NCI-H1105 (cell line): ENCODE measurements around the gene PCDH17.

ENCODE experiments used
- DNase-seq: peaks from one replicate; lab custom pipeline; 2025; lab: John Stamatoyannopoulos, UW

PCDH17 gene

GRCh38 chr13:57634839-57635165 lies 3.3 kb downstream of the PCDH17 start:
- no peak for DNase-seq

DNA sequence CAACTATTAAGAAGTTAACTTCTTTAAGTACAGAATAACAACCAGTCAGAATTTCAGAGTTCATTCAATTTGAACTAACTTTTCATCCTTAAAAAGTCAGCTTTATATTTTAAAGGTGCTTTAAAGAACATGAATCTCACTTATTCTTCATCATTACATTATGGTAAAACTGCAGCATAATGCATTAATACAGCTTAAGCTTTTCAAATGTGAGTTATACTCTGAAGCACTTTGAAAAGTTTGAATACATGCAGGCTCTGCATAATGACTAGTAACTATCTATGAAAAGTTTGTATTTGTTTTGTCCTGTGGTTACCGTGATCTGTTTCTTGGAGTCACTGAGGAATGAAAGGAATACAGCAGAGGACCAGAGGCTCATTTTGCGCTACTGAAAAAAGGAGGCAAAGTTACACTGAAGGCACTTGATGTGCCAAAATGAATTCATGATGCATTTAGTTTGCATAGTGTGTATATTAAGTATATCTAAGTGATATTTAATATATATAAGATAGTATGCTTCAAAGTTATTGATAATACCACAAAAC lies 4.1 kb downstream of the PCDH17 start:
- no peak for DNase-seq

DNA sequence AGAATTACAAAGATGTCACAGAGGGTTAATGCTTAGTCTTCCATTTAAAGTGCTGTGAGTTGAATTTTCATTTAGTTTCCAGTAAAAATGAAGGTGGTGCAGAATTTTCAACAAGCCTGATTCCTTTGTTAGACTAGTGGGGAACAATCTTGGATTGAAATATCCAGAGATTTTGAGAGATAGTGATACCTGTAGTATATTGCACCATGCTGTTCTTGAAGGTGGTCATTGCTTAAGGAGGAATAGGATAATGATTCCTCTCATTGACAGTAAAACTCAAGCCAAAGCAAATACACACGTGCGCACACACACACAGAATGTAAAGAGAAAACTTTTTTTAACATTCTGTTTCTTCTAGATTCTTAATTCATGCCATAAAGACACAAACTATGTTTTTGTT lies 5.3 kb downstream of the PCDH17 start:
- no peak for DNase-seq

DNA sequence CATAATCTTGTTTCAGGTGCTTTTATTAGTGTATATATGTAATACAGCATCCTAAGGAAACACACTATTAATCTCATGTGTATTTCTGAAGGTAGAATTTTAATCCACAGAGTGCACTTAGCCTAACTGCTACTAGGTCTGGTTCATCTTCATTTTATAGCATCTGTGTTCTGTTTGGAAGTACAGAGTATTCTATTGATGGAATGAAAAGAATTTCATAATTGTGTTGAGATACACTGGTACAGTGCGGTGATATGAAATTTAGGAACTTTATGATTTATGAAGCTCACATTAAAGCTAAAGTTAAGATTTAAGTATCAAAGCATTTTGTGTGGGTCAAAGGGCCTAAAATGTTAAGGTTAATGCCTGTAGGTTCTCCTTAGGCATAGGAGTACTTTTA lies 6.0 kb downstream of the PCDH17 start:
- DNase-seq: no peak

- no peak for DNase-seq
These were observed 6.8 kb downstream of the PCDH17 start for GRCh38 chr13:57638186-57638890.

DNA sequence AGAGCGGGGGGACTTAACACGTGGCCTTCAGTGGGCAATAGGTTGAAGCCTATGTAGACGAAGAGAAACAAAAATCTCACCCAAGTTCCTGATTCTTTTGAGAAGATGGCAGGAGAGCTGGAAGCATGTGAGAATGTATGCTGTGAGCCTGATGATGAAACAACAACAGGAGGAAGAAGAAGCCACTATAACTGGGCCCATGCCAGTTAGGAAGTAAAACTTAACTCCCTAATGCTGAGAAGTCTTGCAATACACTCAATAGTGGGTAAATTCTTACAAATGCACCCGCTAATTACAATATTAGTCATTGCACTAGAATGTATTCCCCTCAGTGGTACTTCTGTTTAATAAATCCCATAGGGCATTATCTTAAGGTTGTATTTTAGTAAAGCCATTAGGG lies 9.1 kb downstream of the PCDH17 start:
- no peak for DNase-seq

- DNase-seq: no peak
These were observed 9.5 kb downstream of the PCDH17 start for GRCh38 chr13:57641051-57641450.

DNA sequence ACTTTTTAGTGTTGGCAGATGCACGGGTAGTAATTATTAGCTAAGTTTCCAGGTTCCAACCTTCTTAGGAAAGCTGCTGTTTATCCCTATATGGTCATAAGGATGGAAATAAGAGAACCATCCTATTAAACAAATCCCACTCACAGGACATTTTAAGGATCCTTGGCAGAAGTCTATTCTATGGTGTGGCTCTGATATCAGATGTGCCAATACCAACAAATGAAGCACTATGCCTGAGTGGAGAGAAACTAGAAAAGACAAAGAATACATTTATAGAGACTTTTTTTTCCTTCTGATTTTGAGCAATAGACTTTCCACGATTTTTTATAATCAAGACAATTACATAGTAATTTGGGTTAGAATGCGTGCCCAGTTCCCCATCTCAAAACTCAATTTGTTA lies 12.6 kb downstream of the PCDH17 start:
- DNase-seq: no peak

- DNase-seq: no peak
These were observed 21.9 kb downstream of the PCDH17 start for GRCh38 chr13:57653229-57653989.

- no peak for DNase-seq
These were observed 33.9 kb downstream of the PCDH17 start for GRCh38 chr13:57665481-57665880.

DNA sequence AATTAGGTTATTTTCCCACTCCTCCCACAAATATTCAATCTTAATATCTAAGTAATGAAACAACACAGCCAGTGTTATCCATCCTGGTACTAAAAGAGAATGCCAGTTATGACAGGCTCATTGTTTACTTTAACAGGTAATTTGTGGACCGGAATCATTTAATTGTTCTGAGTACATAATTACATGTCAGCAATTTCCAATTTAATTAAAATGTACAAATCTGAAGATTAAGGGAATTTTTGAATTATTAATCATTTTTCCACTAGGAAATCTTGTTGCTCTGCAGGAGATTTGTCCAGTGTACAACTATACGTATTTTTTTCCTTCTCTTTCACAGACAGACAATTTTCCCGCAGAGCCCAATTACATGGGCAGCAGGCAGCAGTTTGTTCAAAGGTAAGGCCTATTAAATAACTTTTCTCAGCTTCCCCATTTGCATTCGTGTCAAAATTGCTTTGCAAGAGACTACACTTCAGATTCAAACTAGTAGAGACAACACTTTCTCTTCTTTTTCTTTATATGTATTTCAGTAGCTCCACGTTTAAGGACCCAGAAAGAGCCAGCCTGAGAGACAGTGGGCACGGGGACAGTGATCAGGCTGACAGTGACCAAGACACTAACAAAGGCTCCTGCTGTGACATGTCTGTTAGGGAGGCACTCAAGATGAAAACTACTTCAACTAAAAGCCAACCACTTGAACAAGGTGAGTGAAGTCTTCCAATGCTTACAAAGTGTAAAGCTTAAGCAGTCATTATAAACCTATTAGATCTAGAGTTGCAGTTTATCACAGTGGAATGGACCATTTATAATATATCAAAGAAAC lies 34.8 kb downstream of the PCDH17 start:
- peak; percentile 39 for DNase-seq

DNA sequence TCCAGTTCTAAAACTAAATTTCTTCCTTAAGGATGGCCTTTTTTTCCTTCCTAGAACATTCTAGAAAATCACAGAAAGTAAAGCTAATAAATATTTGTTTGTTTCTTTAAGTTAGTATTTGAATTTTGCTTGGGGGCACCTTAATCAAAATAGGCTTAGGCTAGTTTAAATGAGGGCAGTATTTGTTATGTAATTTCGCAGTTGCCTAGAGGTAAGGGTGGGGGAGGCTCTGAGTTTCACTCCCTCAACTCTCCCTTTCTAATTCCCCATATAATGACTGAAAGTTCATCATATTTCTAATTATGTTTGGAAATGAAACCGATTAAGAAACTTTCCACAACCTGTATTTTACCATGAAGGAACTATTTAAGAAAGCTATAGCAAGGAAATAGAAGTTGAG lies 40.6 kb downstream of the PCDH17 start:
- no peak for DNase-seq

- DNase-seq: no peak
These were observed 41.7 kb downstream of the PCDH17 start for GRCh38 chr13:57673197-57673596.

GRCh38 chr13:57675526-57675925 lies 44.0 kb downstream of the PCDH17 start:
- DNase-seq: no peak

DNA sequence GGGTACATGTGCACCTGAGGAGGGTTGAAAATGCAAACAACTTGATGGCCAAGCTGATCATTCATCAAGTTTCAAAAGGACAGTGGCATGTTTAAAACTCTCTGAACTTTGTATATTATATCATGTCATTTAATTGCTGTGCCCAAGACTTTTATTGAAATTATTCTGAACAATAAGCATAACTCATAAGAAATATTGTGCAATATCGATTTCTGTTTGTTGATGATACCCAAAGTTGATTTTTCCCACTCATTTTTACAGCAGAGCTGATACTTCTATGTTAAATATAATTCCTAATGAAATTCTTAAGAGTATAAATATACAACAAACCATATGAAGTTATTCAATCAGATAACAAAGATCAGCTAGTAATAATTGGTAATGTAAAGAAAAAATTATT lies 49.1 kb downstream of the PCDH17 start:
- no peak for DNase-seq

- DNase-seq: no peak
These were observed 50.7 kb downstream of the PCDH17 start for GRCh38 chr13:57682128-57682716.

DNA sequence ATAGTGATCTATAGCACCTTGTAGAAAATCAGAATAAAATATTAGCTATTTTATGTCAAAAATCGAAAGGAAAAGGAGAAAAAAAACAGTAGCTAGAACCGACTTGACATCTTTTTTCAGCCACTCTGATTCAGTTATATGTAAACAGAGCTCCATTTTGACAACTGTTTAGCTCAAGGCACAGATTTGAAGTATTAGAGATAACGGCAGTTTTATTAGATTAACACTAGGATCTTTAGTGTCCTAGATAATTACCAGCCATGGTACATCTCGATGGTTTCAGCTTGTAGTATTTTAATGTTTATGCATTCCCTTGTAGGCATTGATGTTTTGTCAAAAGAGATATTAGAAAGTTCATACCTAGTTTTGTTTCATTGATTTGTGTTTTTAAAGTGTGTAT lies 67.3 kb downstream of the PCDH17 start:
- no peak for DNase-seq

GRCh38 chr13:57704031-57704430 lies 72.5 kb downstream of the PCDH17 start:
- DNase-seq: no peak

GRCh38 chr13:57716295-57716694 lies 84.8 kb downstream of the PCDH17 start:
- DNase-seq: no peak

GRCh38 chr13:57724486-57725272 lies 93.1 kb downstream of the PCDH17 start:
- DNase-seq: no peak

GRCh38 chr13:57725480-57725879 lies 93.9 kb downstream of the PCDH17 start:
- no peak for DNase-seq

DNA sequence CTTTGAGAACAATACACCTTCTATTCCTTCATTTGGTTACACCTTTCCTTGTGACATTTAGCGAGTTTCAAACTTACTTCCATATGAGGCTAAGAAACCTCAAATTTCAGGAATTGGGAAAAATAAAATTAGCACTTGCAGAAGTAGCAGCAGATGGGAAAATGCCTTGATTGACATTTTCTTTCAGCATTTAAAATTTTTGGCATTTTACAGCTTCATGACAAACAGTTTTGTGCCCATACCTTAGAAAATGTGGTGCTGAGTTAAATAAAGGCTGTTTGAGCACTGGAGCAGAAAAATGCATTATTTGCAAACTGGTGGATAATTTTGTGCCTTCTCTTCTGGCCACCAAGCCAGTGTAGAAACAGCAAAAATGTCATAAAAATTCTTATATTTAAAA lies 95.4 kb downstream of the PCDH17 start:
- no peak for DNase-seq
